ENCODE results near the gene COL27A1. TPM values are rescaled to one million over a fixed set of nuclear protein-coding genes. Genes with fewer than 3 reads are reported as not detected.

COL27A1 gene
- total and polyA plus RNA-seq, 5 donors = 2.6 to 10.3 (median 8.4) TPM

DNA sequence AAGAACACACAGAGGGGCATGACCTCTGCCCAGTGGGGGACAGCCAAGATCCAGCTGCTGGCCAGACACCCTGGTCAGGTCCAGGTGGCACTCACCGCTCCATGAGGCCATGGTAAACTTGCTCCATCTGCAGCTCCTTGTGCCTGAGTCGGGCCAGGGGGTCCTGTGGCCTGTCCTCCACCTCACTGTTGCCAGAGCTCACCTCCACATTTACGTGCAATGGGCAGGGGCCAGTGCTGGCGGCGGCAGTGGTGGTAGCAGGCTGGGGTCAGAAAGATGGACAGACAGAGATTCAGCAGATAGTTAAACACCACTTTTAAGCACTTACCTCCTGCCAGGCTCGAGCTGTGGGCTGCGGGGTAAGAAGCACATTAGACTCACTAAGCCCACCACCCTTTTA, 204.5 kb downstream of the COL27A1 start:
- Histone ChIP-seq H3K27ac (ENCODE audit: low read length) (no peak overlapping the region), H3K27me3 (ENCODE audit: control insufficient read depth, insufficient read depth) (no peaks in the 10 kb centered on the region), H3K4me1 (ENCODE audit: control insufficient read depth, insufficient read depth, low read length) (no peaks in the 10 kb centered on the region), H3K4me3 (ENCODE audit: low read length) (no peak overlapping the region), H3K9me3 (ENCODE audit: control insufficient read depth, low read length) (no peaks in the 10 kb centered on the region)
- DNase-seq (no peak), ATAC-seq (no peak)
- WGBS = 95% methylated on average over 7 of the region's 7 CpGs
- intact Hi-C loops (cut with DNase I) = no loop called here

DNA sequence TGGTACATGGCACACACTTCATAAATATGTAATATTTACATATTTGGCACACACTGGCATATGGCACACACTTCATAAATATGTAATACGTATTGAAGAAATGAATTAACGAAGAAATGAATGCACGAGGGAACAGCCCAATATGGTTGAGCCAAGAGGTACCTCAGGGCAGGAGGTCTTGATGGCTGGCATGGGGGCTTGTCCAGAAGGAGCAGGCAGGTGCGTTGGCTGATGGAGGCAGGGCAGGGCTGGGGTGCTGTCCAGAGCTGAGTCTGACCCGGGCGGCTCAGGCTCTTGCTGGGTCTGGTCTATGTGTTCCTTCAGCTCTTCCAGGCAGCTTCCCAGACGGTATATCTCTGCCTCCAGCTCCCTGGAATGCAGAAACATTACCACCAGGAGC, 206.2 kb downstream of the COL27A1 start:
- no peak for DNase-seq
- Histone ChIP-seq H3K27ac (ENCODE audit: low read length) (no peak overlapping the region), H3K27me3 (ENCODE audit: control insufficient read depth, insufficient read depth) (no peaks in the 10 kb centered on the region), H3K9me3 (ENCODE audit: control insufficient read depth, low read length) (no peaks in the 10 kb centered on the region), H3K4me3 (ENCODE audit: low read length) (no peak overlapping the region), H3K4me1 (ENCODE audit: control insufficient read depth, insufficient read depth, low read length) (no peaks in the 10 kb centered on the region)
- intact Hi-C loops (cut with DNase I) = no loop called here
- ATAC-seq = no peak
- 95% methylated on average over 7 of the region's 7 CpGs for WGBS

Small RNAs within 50 kb of the gene (microRNA-seq; reads per million reads assigned to microRNA genes)
- 807 to 1,887 reads per million in 2 donors for gene MIR455

Other genes with a start within 250 kb of the COL27A1 start
- gene AMBP, start 77.2 kb upstream of the COL27A1 start, total RNA-seq = under 1 TPM in 1 of 4 donors, not detected in 3; 0.81 TPM
- gene AMBP, start 77.2 kb upstream of the COL27A1 start, polyA plus RNA-seq = 0.11 TPM
- under 1 TPM in 2 of 4 donors, not detected in 2; 0.11 to 0.44 TPM for gene KIF12, start 56.2 kb upstream of the COL27A1 start, total RNA-seq
- 0.23 TPM for gene KIF12, start 56.2 kb upstream of the COL27A1 start, polyA plus RNA-seq
- 1 to 10 TPM in 1 of 4 donors, not detected in 3; 2.7 TPM for gene ORM1, start 167.6 kb downstream of the COL27A1 start, total RNA-seq
- gene ORM1, start 167.6 kb downstream of the COL27A1 start, polyA plus RNA-seq = 0.70 TPM
- gene ORM2, start 174.3 kb downstream of the COL27A1 start, total RNA-seq = not detected
- gene ORM2, start 174.3 kb downstream of the COL27A1 start, polyA plus RNA-seq = 0.27 TPM
- 10 to 100 TPM in 1 of 4 donors, 1 to 10 TPM in 3; 8.8 to 10.3 (median 8.9) TPM for gene AKNA, start 232.4 kb downstream of the COL27A1 start, total RNA-seq
- 8.4 TPM for gene AKNA, start 232.4 kb downstream of the COL27A1 start, polyA plus RNA-seq